ENCODE measurements around the gene ABHD18. TPM values are rescaled to one million over a fixed set of nuclear protein-coding genes. Genes with fewer than 3 reads are reported as not detected.

Gene ABHD18
- polyA plus RNA-seq, 1 experiment, result 4.5 TPM

DNA sequence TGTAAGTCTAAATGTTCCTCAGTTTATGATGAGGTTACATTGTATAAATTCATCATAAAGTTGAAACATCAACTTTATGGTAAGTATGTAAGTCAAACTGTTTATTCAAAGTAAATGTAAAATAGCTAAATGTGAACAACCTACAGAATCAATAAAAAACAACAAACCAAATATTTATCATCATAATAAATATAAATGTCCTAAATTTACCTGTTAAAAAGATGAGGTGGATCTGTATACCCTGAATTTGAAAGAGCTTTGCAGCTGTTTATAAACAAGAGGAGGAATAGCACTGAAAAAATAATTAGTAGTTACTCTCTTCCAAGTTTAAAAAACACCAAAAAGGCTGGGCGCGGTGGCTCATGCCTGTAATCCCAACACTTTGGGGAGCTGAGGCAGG lies 13.7 kb downstream of the ABHD18 start:
- no peak for DNase-seq (ENCODE audit: low read depth, low spot score)
- TF ChIP-seq, protein P1, sequence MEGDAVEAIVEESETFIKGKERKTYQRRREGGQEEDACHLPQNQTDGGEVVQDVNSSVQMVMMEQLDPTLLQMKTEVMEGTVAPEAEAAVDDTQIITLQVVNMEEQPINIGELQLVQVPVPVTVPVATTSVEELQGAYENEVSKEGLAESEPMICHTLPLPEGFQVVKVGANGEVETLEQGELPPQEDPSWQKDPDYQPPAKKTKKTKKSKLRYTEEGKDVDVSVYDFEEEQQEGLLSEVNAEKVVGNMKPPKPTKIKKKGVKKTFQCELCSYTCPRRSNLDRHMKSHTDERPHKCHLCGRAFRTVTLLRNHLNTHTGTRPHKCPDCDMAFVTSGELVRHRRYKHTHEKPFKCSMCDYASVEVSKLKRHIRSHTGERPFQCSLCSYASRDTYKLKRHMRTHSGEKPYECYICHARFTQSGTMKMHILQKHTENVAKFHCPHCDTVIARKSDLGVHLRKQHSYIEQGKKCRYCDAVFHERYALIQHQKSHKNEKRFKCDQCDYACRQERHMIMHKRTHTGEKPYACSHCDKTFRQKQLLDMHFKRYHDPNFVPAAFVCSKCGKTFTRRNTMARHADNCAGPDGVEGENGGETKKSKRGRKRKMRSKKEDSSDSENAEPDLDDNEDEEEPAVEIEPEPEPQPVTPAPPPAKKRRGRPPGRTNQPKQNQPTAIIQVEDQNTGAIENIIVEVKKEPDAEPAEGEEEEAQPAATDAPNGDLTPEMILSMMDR (IDR thresholded peaks at IDR 0.05; ENCODE audit: low read depth, low read length), result no peak
- ChIA-PET POLR2A (no interaction called here), CTCF (no interaction called here)
- no peak overlapping the region for H3K4me3 ChIP-seq (ENCODE audit: low read depth, low read length)
- no peak overlapping the region for H3K27ac ChIP-seq (ENCODE audit: low read depth, low read length)
- peaks cover 5% of the 10 kb centered on the region; the same call in 1 of the 2 replicates for H3K9me3 ChIP-seq (ENCODE audit: control insufficient read depth, insufficient read depth, low read length)
- no peaks in the 10 kb centered on the region for H3K27me3 ChIP-seq (ENCODE audit: control insufficient read depth, insufficient read depth, low read length)

DNA sequence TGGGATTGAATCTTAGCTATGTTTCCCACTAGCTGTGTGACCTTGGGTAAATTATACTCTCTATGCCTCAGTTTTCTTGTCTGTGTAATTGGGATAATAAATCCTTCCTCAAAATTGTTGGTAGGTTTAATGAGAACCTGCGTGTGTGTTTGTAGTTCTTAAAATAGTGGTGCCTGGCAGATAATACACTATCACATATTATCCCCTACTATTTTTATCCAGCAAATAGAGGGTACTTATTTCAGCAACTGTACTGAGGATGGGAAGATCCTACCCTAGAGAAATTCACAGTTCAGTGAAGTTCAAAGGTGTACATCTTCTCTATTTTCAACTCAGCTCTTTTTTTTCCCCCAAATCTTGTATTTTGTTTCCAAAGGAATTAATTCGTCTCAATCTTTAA lies 17.2 kb downstream of the ABHD18 start:
- Histone ChIP-seq H3K27me3 (ENCODE audit: control insufficient read depth, insufficient read depth, low read length) (no peaks in the 10 kb centered on the region), H3K9me3 (ENCODE audit: control insufficient read depth, insufficient read depth, low read length) (peaks cover 5% of the 10 kb centered on the region; the same call in 1 of the 2 replicates), H3K27ac (ENCODE audit: low read depth, low read length) (no peak overlapping the region), H3K4me3 (ENCODE audit: low read depth, low read length) (no peak overlapping the region)
- DNase-seq (ENCODE audit: low read depth, low spot score), result no peak
- ChIA-PET POLR2A (no interaction called here), CTCF (no interaction called here)
- TF ChIP-seq, protein P1 (IDR thresholded peaks at IDR 0.05; ENCODE audit: low read depth, low read length), result no peak

DNA sequence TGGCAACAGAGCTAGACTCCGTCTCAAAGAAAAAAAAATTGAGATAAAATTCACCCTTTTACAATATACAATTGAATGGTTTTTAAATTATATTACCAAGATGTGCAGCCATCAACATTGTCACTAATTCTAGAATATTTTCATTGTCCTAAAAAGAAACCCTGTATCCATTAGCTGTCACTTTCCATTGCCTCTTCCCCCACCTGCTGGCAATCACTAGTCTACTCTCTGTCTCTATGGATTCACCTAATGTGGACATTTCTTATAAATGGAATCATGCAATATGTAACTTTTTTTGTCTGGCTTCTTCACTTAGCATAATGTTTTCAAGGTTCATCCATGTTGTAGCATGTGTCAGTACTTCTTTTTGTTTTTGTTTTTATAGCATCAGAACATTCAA lies 20.8 kb downstream of the ABHD18 start:
- TF ChIP-seq, protein P1 (IDR thresholded peaks at IDR 0.05; ENCODE audit: low read depth, low read length), result no peak
- Histone ChIP-seq H3K27ac (ENCODE audit: low read depth, low read length) (no peak overlapping the region), H3K27me3 (ENCODE audit: control insufficient read depth, insufficient read depth, low read length) (no peaks in the 10 kb centered on the region), H3K9me3 (ENCODE audit: control insufficient read depth, insufficient read depth, low read length) (no peaks in the 10 kb centered on the region), H3K4me3 (ENCODE audit: low read depth, low read length) (no peak overlapping the region)
- ChIA-PET POLR2A (no interaction called here), CTCF (no interaction called here)
- DNase-seq (ENCODE audit: low read depth, low spot score), result no peak

DNA sequence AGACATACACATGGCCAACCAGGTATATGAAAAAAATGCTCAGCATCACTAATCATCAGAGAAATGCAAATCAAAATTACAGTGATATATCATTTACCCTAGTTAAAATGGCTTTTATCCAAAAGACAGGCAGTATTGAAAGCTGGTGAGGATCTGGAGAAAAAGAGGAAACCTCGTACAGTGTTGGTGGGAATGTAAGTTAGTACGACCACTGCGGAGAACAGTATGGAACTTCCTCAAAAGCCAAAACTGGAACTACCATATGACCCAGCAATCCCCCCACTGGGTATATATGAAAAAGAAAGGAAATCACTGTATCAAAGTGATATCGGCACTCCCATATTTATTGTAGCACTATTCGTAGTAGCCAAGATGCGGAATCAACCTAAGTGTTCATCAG lies 23.4 kb downstream of the ABHD18 start:
- Histone ChIP-seq H3K27me3 (ENCODE audit: control insufficient read depth, insufficient read depth, low read length) (no peaks in the 10 kb centered on the region), H3K27ac (ENCODE audit: low read depth, low read length) (no peak overlapping the region), H3K4me3 (ENCODE audit: low read depth, low read length) (no peak overlapping the region), H3K9me3 (ENCODE audit: control insufficient read depth, insufficient read depth, low read length) (no peaks in the 10 kb centered on the region)
- no peak for DNase-seq (ENCODE audit: low read depth, low spot score)
- CTCF ChIA-PET, result no interaction called here
- POLR2A ChIA-PET, result no interaction called here
- TF ChIP-seq, protein P1 (IDR thresholded peaks at IDR 0.05; ENCODE audit: low read depth, low read length), result no peak

DNA sequence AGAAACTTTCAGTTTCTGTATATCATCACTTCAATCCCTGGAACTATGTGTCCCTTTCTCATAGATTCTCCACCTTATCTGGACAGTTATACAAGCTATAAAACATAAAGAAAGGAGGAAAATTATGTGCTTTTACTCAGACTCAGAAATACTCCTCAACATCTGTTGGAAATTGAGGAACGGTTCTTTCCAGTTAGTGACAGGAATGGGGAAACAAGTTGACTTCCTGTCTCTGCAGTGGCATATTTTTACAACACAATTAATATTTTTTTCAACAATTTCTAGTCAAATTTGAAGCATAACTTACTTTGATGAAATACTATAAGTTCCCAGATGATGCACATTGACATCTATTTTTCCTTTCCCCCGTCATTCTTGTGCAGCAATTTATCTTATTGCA lies 27.9 kb downstream of the ABHD18 start:
- no peak for DNase-seq (ENCODE audit: low read depth, low spot score)
- no peaks in the 10 kb centered on the region for H3K9me3 ChIP-seq (ENCODE audit: control insufficient read depth, insufficient read depth, low read length)
- ChIA-PET CTCF (no interaction called here), POLR2A (no interaction called here)
- TF ChIP-seq, protein P1 (IDR thresholded peaks at IDR 0.05; ENCODE audit: low read depth, low read length), result no peak
- H3K27ac ChIP-seq (ENCODE audit: low read depth, low read length), result no peak overlapping the region
- no peak overlapping the region for H3K4me3 ChIP-seq (ENCODE audit: low read depth, low read length)
- H3K27me3 ChIP-seq (ENCODE audit: control insufficient read depth, insufficient read depth, low read length), result no peaks in the 10 kb centered on the region
